ENCODE data around the gene AK8. TPM values are rescaled to one million over a fixed set of nuclear protein-coding genes. Genes with fewer than 3 reads are reported as not detected.

Gene AK8
- total and polyA plus RNA-seq, 2 of the 4 experiments (the other 2 are of a cell fraction) = under 0.01 to 0.09 TPM

DNA sequence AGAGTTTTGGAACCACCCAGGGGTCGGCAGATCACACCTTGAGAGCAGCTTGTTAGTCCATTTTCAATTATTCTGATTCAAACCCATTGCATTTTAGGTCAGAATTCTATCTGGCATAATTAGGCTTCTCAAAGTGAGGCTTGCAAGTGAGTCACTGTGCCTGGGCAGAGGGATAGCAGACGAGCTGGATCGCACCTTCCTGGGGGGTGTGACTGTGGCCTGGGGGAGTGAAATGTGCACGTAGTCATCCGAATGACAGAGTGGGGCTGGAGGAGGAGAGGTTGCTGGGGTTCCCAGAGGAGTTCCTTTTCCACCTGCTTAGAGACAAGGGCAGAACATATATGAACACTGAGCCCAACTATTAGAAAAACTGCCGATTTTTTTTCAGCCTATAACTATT, 32.3 kb upstream of the AK8 start:
- Histone ChIP-seq H3K4ac (ENCODE audit: low read depth, low read length) (no peak overlapping the region), H3K9me1 (ENCODE audit: insufficient read depth, low read length) (no peaks in the 10 kb centered on the region), H4K5ac (ENCODE audit: low read depth, low read length) (no peak overlapping the region), H3K18ac (ENCODE audit: low read depth, low read length) (no peak overlapping the region), H3K27ac (ENCODE audit: insufficient read depth, low read length) (no peak overlapping the region), H3K4me3 (ENCODE audit: insufficient read depth, low read depth, low read length) (no peak overlapping the region), H4K91ac (ENCODE audit: insufficient read depth, low read depth, low read length) (no peak overlapping the region), H2AK5ac (ENCODE audit: low read depth, low read length) (no peak overlapping the region), H3K4me1 (ENCODE audit: control insufficient read depth, insufficient read depth, low read length) (no peaks in the 10 kb centered on the region), H2BK120ac (ENCODE audit: low read depth, low read length) (no peak overlapping the region), H3K9me3 (ENCODE audit: control insufficient read depth, insufficient read depth, low read length) (no peaks in the 10 kb centered on the region), H2AK9ac (replicated peaks; ENCODE audit: low read depth, low read length, poor library complexity) (no peak overlapping the region), H3K23ac (ENCODE audit: low read depth, low read length) (no peak overlapping the region), H3K79me1 (ENCODE audit: low read depth in 1 of 2, low read length in 2 of 2) (no peaks in the 10 kb centered on the region), H3K36me3 (ENCODE audit: control insufficient read depth, insufficient read depth, low read length) (peaks cover 37% of the 10 kb centered on the region), H2AFZ (replicated peaks; ENCODE audit: low read length, poor library complexity) (no peak overlapping the region), H2BK5ac (ENCODE audit: low read depth, low read length, poor library complexity, severe bottlenecking) (no peak overlapping the region), H3K9ac (ENCODE audit: low read depth, low read length) (no peak overlapping the region), H3K4me2 (ENCODE audit: low read depth, low read length) (no peak overlapping the region), H2BK15ac (ENCODE audit: low read depth, low read length) (no peak overlapping the region), H4K20me1 (ENCODE audit: insufficient read depth, low read length) (no peaks in the 10 kb centered on the region), H3K27me3 (ENCODE audit: control insufficient read depth, insufficient read depth, low read length) (no peaks in the 10 kb centered on the region), H2BK20ac (ENCODE audit: low read depth, low read length) (no peak overlapping the region), H3K56ac (ENCODE audit: extremely low read depth, insufficient read depth, low read length) (no peak overlapping the region), H4K8ac (ENCODE audit: low read depth in 2 of 2, low read length in 2 of 2) (no peak overlapping the region), H3K14ac (replicated peaks; ENCODE audit: low read depth, low read length) (no peak overlapping the region)
- intact Hi-C loops (cut with micrococcal nuclease) (no loop called here), in situ Hi-C loops (cut with MboI; ENCODE audit: low sequenced_read_pairs) (no loop called here), dilution Hi-C loops (cut with HindIII; ENCODE audit: low sequenced_read_pairs, unreplicated experiment) (no loop called here)
- ChIA-PET CTCF (interaction anchor here (1.3 kb wide), 1 partner anchor 8 kb away, joined by 3 read pairs; no protein-coding TSS in a partner anchor), POLR2A (ENCODE audit: unreplicated experiment) (no interaction called here)
- no peak for TF ChIP-seq CHD1 (IDR thresholded peaks at IDR 0.05; ENCODE audit: low read depth, low read length)
- TF ChIP-seq MXI1 (IDR thresholded peaks at IDR 0.05; ENCODE audit: borderline replicate concordance, low read depth, low read length) = no peak
- no peak for TF ChIP-seq MAZ (IDR thresholded peaks at IDR 0.05; ENCODE audit: borderline replicate concordance, low read depth, low read length)
- no peak for TF ChIP-seq RAD21 (IDR thresholded peaks at IDR 0.05; ENCODE audit: low read length)
- BruUV-seq (replicated peaks) = no TSS peak
- no peak for ATAC-seq (ENCODE audit: low read depth)
- DNase-seq = no peak
- no CpG with 5 or more reads among the region's 6 CpGs for WGBS, 2 experiments (ENCODE audit: extremely low coverage in 2 of 2, insufficient read length in 1 of 2)

All from IMR-90 (cell line).